ENCODE measurements around the gene TTLL10. TPM values are rescaled to one million over a fixed set of nuclear protein-coding genes. Genes with fewer than 3 reads are reported as not detected.
"Not testable (repeated sequence)": the region's sequence is repeated elsewhere in the genome, so short reads cannot be mapped to it uniquely, and the experiment has no call there.

The TTLL10 gene
- total RNA-seq, 2 experiments from 2014 or later = 0.63 to 0.90 TPM

DNA sequence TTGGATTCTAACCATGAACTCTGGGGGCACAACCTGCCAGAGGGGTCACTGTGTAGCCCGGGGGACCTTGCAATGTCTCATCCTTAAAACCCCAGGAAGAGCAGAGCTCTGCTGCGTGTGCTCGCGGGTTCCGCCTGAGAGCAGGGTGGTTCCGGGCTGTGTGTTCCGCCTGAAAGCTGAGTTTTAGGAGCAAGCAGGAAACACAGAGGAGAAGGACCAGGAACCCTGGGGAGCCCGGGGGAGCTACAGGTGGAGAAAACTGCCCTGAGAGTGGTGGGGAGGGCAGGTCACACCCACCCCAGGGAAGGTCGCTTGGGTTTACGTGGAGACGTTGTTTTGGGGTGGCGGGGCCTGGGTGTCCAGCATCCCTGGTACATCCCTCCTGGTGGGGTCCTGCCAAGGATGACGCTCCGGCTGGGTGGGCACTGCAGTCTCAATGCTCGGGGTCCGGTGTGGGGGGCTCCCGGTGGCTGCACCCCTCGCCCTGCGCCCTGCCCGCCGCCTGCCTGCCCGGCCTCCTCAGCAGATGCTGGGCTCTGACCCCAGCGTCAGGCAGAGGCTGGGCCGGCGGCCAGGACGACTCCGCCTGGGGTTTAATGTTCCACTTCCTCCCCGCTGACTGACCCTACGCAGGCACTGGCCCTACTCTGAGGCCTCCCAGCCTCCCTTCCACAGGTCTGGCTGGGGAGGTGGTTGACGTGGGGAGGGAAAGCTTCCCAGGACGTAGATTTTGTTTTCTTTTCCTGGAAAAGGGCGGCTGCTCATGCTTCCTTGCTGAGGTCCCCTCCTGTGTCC lies 40.5 kb upstream of the TTLL10 start:
- Mint-ChIP-seq H3K27me3 (ENCODE audit: low read depth) (peaks cover 3% of the 10 kb centered on the region), H3K4me3 (no peak overlapping the region), H3K4me1 (ENCODE audit: low read depth) (peaks cover 17% of the 10 kb centered on the region), H3K36me3 (ENCODE audit: low read depth) (no peaks in the 10 kb centered on the region), H3K27ac (no peak overlapping the region), H3K9me3 (ENCODE audit: insufficient read depth) (no peaks in the 10 kb centered on the region)
- CTCF ChIA-PET = no interaction called here
- DNase-seq = no peak
- ATAC-seq = no peak
- POLR2A ChIA-PET = no interaction called here

DNA sequence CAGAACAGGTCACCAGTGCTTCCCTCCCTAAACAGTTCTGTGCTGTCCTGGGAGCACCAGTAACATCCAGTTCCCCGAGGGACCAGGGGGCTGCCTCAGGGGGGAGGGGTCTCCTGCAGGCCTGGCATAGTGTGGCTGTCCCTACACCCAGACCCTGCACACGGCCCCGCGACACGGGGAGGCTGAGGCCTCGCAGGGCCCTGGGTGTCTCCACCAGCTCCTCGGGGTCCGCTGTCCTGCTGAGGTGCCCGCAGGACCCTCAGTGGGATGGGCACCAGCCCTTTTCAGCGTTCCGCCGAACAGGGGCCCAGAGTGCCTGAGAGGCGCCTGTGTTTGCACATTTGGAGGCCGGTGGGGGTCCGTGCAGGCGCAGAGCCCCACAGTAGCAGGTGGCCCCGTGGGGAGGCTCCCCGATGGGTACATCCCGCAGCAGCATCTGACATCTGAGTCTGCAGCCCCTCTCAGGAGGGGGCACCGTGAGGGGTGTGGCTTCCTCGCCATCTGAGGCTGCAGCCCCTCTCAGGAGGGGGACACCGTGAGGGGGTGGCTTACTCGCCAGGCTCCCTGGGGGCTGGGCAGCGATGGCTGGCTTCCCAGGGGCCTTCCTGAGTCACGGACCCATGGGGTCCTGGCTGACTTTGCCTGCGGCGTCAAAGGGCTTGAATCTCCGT lies 39.2 kb upstream of the TTLL10 start:
- ATAC-seq (no peak), DNase-seq (no peak)
- CTCF ChIA-PET = no interaction called here
- no peaks in the 10 kb centered on the region for H3K36me3 Mint-ChIP-seq (ENCODE audit: low read depth)
- no peaks in the 10 kb centered on the region for H3K9me3 Mint-ChIP-seq (ENCODE audit: insufficient read depth)
- H3K4me1 Mint-ChIP-seq (ENCODE audit: low read depth) = peaks cover 24% of the 10 kb centered on the region
- POLR2A ChIA-PET = no interaction called here
- no peak overlapping the region for H3K27ac Mint-ChIP-seq
- H3K27me3 Mint-ChIP-seq (ENCODE audit: low read depth) = peaks cover 3% of the 10 kb centered on the region
- H3K4me3 Mint-ChIP-seq = no peak overlapping the region

DNA sequence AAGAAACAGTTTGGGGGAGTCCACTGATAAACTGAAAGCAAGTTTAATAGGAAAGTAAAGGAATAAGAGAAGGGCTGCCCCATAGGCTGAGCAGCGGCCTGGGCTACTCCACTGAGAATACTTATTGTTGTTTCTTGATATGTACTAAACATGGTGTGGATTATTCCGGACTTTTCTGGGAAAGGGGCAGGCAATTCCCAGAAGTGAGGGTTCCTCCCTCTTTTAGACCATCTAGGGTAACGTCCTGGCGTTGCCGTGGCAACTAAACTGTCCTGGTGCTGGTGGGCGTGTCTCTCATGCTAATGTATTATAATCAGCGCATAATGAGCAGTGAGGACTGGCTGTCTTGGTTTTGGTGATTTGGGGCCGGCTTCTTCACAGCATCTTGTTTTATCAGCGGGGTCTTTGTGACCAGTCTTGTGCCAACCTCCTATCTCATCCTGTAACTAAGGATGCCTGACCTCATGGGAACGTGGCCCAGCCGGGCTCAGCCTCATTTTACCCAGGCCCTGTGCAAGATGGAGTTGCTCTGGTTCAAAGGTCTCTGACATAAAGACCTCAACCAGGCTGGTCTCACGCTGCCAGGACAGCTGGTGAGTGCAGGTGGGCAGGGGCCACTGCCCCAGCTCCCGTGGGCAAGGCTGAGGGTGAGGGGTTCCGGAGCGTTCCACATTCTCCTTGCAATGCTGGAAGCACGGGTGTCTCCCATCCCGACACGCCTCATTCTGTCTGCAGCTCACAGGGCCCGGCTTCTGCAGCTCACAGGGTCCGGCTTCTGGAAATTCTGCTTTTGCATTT lies 38.1 kb upstream of the TTLL10 start:
- Mint-ChIP-seq H3K27ac (no peak overlapping the region), H3K4me3 (no peak overlapping the region)
- CTCF ChIA-PET = interaction anchor here (1.0 to 2.3 kb wide), 3 partner anchors 13 to 134 kb away, joined by 3 to 13 read pairs (median 4); no protein-coding TSS in a partner anchor

DNA sequence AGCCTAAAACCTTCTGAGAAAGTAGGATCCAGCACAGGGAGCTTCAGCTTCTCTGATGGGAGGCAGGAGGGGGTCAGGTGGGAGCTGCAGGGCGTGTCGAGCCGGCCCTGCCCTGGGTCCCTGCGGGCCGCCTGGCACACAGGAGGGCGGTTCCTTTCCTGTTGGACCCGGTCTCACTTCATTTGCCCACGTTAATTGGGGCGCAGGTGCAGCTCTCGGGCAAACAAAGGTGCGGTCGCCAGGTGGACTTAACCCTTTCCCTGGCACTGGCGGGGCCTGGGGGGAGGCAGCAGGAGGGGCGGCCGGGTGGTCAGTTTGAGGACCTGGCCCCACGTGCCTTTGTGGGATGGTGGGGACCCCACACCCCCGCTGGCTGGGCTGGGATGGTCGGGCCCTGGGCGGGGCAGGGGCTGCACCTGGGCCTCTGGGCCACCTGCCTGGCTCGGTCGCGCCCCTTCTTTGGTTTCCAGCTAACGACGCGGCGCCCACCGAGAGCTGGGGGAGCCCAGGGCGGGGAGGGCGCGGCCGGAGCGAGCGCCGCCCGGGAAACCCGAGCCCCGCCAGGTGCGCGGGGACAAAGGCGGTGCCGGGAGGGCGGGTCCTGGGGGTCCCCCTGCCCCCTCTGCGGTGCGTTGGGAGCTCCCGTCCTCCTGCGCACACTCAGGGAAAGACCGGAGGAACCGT lies 37.0 kb upstream of the TTLL10 start:
- DNase-seq (peak; percentile 35), ATAC-seq (peak; percentile 49)
- Mint-ChIP-seq H3K4me3 (peak overlapping the region; percentile 18), H3K36me3 (ENCODE audit: low read depth) (no peaks in the 10 kb centered on the region), H3K27ac (peak overlapping the region; percentile 57), H3K27me3 (ENCODE audit: low read depth) (no peaks in the 10 kb centered on the region), H3K9me3 (ENCODE audit: insufficient read depth) (no peaks in the 10 kb centered on the region), H3K4me1 (ENCODE audit: low read depth) (peaks cover 30% of the 10 kb centered on the region)
- ChIA-PET POLR2A (interaction anchor here (1.0 to 1.1 kb wide), 2 partner anchors 14 to 238 kb away, joined by 3 read pairs; partner anchors contain the start of gene AURKAIP1), CTCF (interaction anchor here (0.7 to 2.3 kb wide), 4 partner anchors 14 to 135 kb away, joined by 3 to 13 read pairs (median 4); no protein-coding TSS in a partner anchor)

More for the DNA sequence above, 38.1 kb upstream of the TTLL10 start:
- H3K4me1 Mint-ChIP-seq (ENCODE audit: low read depth) = peaks cover 24% of the 10 kb centered on the region
- H3K9me3 Mint-ChIP-seq (ENCODE audit: insufficient read depth) = no peaks in the 10 kb centered on the region
- ATAC-seq (no peak), DNase-seq (no peak)
- H3K27me3 Mint-ChIP-seq (ENCODE audit: low read depth) = peaks cover 3% of the 10 kb centered on the region
- H3K36me3 Mint-ChIP-seq (ENCODE audit: low read depth) = no peaks in the 10 kb centered on the region
- POLR2A ChIA-PET = interaction anchor here (1.0 to 1.1 kb wide), 2 partner anchors 39 to 240 kb away, joined by 3 read pairs; partner anchors contain the start of gene AURKAIP1

DNA sequence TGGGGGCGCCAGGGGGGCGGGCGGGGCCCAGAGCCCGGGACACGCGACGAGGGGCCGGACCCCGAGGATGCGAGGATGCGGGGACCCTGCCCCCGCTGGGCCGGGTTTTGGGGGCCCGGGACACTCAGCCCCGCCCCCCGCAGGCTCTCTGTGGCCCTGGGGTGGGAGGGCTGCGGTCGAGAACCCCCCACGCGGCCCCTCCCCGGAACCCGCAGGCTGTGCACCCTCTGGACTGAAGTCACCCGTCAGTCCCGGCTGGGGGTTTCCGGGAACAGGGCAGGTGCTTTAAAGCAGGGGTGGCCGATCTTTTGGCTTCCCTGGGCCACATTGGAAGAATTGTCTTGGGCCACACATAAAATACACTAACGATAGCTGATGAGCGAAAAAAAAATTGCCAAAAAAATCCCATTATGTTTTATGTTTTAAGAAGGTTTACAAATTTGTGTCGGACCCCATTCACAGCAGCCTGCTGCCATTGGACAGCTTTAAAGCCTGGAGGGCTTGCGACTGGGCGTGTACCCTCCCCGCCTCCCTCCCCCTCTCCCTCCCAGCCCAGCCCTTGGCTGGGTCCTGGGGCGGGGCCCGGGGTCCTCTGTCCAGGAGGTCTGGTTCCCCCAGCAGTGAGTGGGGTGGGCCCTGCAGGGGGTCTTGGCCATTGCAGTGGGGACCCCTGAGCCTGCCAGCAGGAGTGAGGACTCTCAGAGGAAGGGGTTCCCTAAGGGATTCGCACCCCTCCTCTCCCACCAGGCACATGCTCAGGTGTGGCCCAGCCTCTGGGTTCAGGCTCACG lies 36.2 kb upstream of the TTLL10 start:
- ChIA-PET POLR2A (no interaction called here), CTCF (interaction anchor here (2.0 to 2.3 kb wide), 2 partner anchors 15 to 135 kb away, joined by 4 to 13 read pairs; no protein-coding TSS in a partner anchor)
- H3K9me3 Mint-ChIP-seq (ENCODE audit: insufficient read depth) = no peaks in the 10 kb centered on the region
- peak; percentile 80 for ATAC-seq
- peak overlapping the region; percentile 66 for H3K4me3 Mint-ChIP-seq
- peaks cover 36% of the 10 kb centered on the region for H3K4me1 Mint-ChIP-seq (ENCODE audit: low read depth)
- peak overlapping the region; percentile 93 for H3K27ac Mint-ChIP-seq
- DNase-seq = peak; percentile 85
- no peaks in the 10 kb centered on the region for H3K36me3 Mint-ChIP-seq (ENCODE audit: low read depth)
- H3K27me3 Mint-ChIP-seq (ENCODE audit: low read depth) = no peaks in the 10 kb centered on the region

DNA sequence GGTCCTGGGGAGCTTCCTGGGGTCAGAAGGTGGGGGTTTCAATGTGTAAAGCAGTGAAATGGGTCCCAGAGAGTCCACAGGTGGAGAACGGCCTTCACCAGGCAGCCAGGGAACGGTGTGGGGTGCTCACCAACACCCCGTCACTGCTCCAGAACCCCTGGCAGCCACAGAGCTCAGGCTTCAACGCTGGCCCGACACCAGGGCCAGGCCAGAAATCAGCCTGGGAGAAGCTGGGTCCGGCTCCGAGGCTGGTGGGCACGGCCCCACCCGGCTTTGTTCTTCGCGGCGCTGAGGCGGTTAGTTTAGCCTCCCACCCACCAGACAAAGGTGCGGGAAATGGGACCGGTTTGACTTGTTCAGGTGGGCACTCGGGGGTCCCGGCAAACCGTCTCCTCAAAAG lies 33.0 kb upstream of the TTLL10 start:
- CTCF ChIA-PET = no interaction called here
- no peak for ATAC-seq
- POLR2A ChIA-PET = no interaction called here
- no peak for DNase-seq
- H3K4me3 Mint-ChIP-seq = no peak overlapping the region
- peaks cover 65% of the 10 kb centered on the region for H3K4me1 Mint-ChIP-seq (ENCODE audit: low read depth)
- no peaks in the 10 kb centered on the region for H3K36me3 Mint-ChIP-seq (ENCODE audit: low read depth)
- H3K27ac Mint-ChIP-seq = no peak overlapping the region
- no peaks in the 10 kb centered on the region for H3K27me3 Mint-ChIP-seq (ENCODE audit: low read depth)
- H3K9me3 Mint-ChIP-seq (ENCODE audit: insufficient read depth) = no peaks in the 10 kb centered on the region

DNA sequence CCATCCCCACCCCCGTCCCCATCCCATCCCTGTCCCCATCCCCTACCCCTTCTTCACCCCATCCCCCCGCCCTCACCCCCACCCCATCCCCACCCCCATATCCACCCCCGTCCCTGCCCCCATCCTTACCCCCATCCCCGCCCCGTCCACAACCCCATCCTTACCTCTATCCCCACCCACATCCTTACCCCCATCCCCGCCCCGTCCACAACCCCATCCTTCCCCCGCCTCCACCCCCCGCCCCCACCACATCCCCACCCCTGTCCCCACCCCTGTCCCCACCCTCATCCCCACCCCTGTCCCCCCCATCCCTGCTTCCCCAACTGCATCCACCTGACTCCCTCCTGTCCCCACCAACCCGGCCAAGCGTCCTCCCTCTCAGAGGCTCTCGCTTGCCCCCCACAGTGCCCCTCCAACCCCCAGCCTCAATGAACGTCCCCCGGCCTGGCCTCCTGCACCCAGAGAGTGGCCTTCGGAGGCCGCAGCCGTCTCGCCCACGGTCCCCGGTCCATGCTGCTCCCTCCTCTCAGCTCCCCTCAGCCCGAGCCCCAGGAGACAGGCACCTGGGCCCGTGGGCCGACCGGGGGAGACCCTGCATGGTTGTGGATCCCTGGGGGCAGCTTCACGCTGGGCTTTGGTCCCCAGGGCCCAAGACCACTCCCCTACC lies 32.3 kb upstream of the TTLL10 start:
- Mint-ChIP-seq H3K36me3 (ENCODE audit: low read depth) (no peaks in the 10 kb centered on the region), H3K4me3 (no peak overlapping the region), H3K27me3 (ENCODE audit: low read depth) (no peaks in the 10 kb centered on the region), H3K9me3 (ENCODE audit: insufficient read depth) (no peaks in the 10 kb centered on the region), H3K4me1 (ENCODE audit: low read depth) (peaks cover 59% of the 10 kb centered on the region), H3K27ac (no peak overlapping the region)
- peak; percentile 71 for DNase-seq
- POLR2A ChIA-PET = interaction anchor here (0.6 kb wide), 1 partner anchor 25 kb away, joined by 3 read pairs; the partner anchor contains the start of gene C1orf159
- no peak for ATAC-seq
- CTCF ChIA-PET = no interaction called here

DNA sequence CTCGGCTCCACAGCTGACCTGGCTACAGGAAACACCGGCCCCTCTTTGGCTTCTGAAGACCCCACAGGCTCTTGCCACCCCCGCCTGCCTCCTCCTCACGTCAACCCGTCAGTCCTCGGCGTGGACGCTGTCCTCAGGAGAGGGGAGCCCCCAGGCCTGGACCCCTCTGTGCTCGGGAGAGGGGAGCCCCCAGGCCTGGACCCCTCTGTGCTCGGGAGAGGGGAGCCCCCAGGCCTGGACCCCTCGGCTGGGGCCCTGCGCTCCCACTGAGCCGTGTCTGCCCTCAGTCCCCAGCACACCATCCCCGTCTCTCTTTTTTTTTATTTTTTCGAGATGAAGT lies 31.8 kb upstream of the TTLL10 start:
- DNase-seq (no peak), ATAC-seq (no peak)
- H3K4me1 Mint-ChIP-seq (ENCODE audit: low read depth) = peaks cover 59% of the 10 kb centered on the region
- H3K27me3 Mint-ChIP-seq (ENCODE audit: low read depth) = no peaks in the 10 kb centered on the region
- no peak overlapping the region for H3K4me3 Mint-ChIP-seq
- POLR2A ChIA-PET = interaction anchor here (0.6 kb wide), 1 partner anchor 26 kb away, joined by 3 read pairs; the partner anchor contains the start of gene C1orf159
- H3K9me3 Mint-ChIP-seq (ENCODE audit: insufficient read depth) = no peaks in the 10 kb centered on the region
- H3K36me3 Mint-ChIP-seq (ENCODE audit: low read depth) = no peaks in the 10 kb centered on the region
- H3K27ac Mint-ChIP-seq = peak overlapping the region; percentile 67
- CTCF ChIA-PET = no interaction called here

DNA sequence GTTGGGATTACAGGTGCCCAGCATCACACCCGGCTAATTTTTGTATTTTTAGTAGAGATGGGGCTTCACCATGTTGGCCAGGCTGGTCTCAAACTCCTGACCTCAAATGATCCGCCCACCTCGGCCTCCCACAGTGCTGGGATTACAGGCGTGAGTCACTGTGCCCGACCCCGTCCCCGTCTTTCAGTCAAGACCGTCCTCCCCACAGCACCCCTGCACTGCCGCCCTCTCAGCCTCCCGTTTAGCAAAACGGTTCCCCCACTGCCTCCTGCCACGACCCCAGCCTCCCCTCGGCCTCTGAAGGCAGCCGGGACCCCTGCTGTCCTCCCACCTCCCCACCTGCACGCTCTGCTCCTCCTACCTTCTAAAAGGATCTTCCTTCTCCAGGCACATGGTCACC lies 31.3 kb upstream of the TTLL10 start:
- not testable (repeated sequence) for H3K36me3 Mint-ChIP-seq (ENCODE audit: low read depth); ATAC-seq; H3K9me3 Mint-ChIP-seq (ENCODE audit: insufficient read depth); DNase-seq; H3K27me3 Mint-ChIP-seq (ENCODE audit: low read depth); H3K4me3 Mint-ChIP-seq
- H3K27ac Mint-ChIP-seq = peak overlapping the region; percentile 92
- ChIA-PET POLR2A (interaction anchor here (0.6 kb wide), 1 partner anchor 26 kb away, joined by 3 read pairs; the partner anchor contains the start of gene C1orf159), CTCF (interaction anchor here (1.1 kb wide), 1 partner anchor 20 kb away, joined by 3 read pairs; no protein-coding TSS in a partner anchor)
- H3K4me1 Mint-ChIP-seq (ENCODE audit: low read depth) = peaks cover 58% of the 10 kb centered on the region

DNA sequence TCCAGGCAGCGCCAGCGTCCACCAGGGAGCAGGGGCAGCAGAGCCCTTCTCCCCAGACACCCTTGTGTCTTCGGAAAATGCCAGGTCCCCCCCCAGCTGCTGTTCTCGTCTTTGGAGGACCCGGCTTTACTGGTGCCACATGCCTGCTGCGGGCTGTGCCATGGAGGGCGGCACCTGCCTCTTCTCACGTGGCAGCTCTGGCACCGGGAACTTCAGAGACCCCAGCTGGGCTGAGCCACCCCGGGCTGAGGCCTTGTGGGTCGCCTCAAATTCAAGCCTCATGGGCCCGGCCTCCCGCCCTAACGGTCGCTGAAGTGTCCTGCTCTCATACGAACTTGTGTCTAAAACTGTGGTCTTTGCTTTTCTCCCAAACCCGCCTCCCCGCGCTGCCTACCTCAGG lies 30.8 kb upstream of the TTLL10 start:
- H3K27ac Mint-ChIP-seq = peak overlapping the region; percentile 92
- H3K9me3 Mint-ChIP-seq (ENCODE audit: insufficient read depth) = no peaks in the 10 kb centered on the region
- POLR2A ChIA-PET = no interaction called here
- no peak for DNase-seq
- H3K4me3 Mint-ChIP-seq = no peak overlapping the region
- peaks cover 54% of the 10 kb centered on the region for H3K4me1 Mint-ChIP-seq (ENCODE audit: low read depth)
- H3K36me3 Mint-ChIP-seq (ENCODE audit: low read depth) = no peaks in the 10 kb centered on the region
- CTCF ChIA-PET = interaction anchor here (1.1 kb wide), 1 partner anchor 20 kb away, joined by 3 read pairs; no protein-coding TSS in a partner anchor
- no peak for ATAC-seq
- no peaks in the 10 kb centered on the region for H3K27me3 Mint-ChIP-seq (ENCODE audit: low read depth)

Measured in activated CD8-positive, alpha-beta T cell treated with anti-CD3 and anti-CD28 coated beads, Interleukin-2, amount 10 ng/mL, durations not matched to agents 7 days and 5 days (primary cell).